ENCODE data around the gene PRPF40A.

GRCh38 chr2:152602750-152603149 is 114.5 kb downstream of the PRPF40A start:
- TF ChIP-seq CTCF (conservative IDR thresholded peaks at IDR 0.05 in 1 of 2, IDR thresholded peaks at IDR 0.05 in 1 of 2; ENCODE audit: extremely low read depth in 1 of 2, insufficient read depth in 1 of 2, low read depth in 1 of 2, low read length in 2 of 2) (no peak), EZH2 (IDR thresholded peaks at IDR 0.05; ENCODE audit: borderline replicate concordance, low read length) (no peak)
